Mucosa of stomach (tissue), 1 donor: Measurements from ENCODE around the gene THTPA.
"Not testable (repeated sequence)": the region's sequence is repeated elsewhere in the genome, so short reads cannot be mapped to it uniquely, and the experiment has no call there.

Source experiments
- H3K27me3 ChIP-seq: one replicate; pipeline ENCODE4 v1.7.0; 2013; ENCODE audit warnings: mild to moderate bottlenecking, low read length; ENCODE audit not compliant: control insufficient read depth, insufficient read depth
- H3K36me3 ChIP-seq: one replicate; pipeline ENCODE4 v1.7.0; 2013; ENCODE audit warnings: low read length; ENCODE audit not compliant: control insufficient read depth, insufficient read depth
- H3K4me1 ChIP-seq: one replicate; pipeline ENCODE4 v1.7.0; 2013; ENCODE audit warnings: mild to moderate bottlenecking, low read length; ENCODE audit not compliant: control insufficient read depth, insufficient read depth
- H3K4me3 ChIP-seq: one replicate; pipeline ENCODE4 v1.7.0; 2013; ENCODE audit warnings: low read length
- H3K9ac ChIP-seq: one replicate; pipeline ENCODE4 v1.7.0; 2013; ENCODE audit warnings: mild to moderate bottlenecking, low read length, moderate library complexity
- H3K9me3 ChIP-seq: one replicate; pipeline ENCODE4 v1.7.0; 2013; ENCODE audit warnings: mild to moderate bottlenecking, low read length, moderate library complexity; ENCODE audit not compliant: control insufficient read depth
- donor health status: Pancreatic carcinoma.

THTPA gene

DNA sequence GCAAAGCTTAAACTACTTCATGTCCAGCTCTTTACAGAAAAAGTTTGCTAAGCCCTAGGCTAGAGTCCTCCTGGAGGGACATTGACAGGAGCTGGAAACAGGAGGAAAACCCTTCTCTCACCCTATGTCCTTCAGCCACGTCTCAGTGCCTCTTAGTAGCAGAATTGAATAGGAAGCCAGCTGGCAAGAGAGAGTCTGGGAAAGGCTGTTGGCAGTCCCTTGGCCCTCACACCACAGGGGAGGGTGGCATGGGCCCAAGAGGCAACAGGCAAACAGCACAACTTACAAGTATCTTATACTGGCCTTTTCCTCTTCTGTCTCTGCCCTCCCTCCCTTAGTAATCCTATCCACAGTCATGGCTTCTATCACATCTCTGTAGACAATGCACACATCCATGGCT is 52.4 kb downstream of the THTPA start:
- H3K9me3 ChIP-seq = no peaks in the 10 kb centered on the region
- no peak overlapping the region for H3K9ac ChIP-seq
- H3K4me1 ChIP-seq = peaks cover 60% of the 10 kb centered on the region

DNA sequence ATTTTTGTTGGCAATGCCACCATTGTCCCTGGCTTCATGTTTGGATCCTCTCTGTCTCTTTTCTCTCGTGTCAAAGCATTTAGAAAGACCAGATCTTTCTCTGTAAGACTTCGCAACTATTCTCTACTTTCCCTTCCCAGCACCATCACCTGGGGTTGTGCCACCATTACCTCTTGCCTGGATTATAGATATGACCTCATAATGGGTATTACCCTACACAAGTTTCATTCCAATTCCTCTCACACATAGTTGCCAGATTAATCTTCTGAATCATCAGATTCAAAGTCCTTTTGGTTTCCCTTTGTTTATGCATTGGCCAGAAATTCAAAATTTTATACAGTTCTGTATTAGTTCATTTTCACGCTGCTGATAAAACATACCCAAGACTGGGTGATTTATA is 52.9 kb downstream of the THTPA start:
- no peak overlapping the region for H3K4me3 ChIP-seq
- H3K9me3 ChIP-seq = no peaks in the 10 kb centered on the region
- H3K27me3 ChIP-seq = no peaks in the 10 kb centered on the region
- H3K36me3 ChIP-seq = no peaks in the 10 kb centered on the region
- H3K4me1 ChIP-seq = peaks cover 61% of the 10 kb centered on the region
- H3K9ac ChIP-seq = no peak overlapping the region

More for the DNA sequence above, 52.4 kb downstream of the THTPA start:
- no peak overlapping the region for H3K4me3 ChIP-seq
- H3K27me3 ChIP-seq = no peaks in the 10 kb centered on the region
- no peaks in the 10 kb centered on the region for H3K36me3 ChIP-seq

DNA sequence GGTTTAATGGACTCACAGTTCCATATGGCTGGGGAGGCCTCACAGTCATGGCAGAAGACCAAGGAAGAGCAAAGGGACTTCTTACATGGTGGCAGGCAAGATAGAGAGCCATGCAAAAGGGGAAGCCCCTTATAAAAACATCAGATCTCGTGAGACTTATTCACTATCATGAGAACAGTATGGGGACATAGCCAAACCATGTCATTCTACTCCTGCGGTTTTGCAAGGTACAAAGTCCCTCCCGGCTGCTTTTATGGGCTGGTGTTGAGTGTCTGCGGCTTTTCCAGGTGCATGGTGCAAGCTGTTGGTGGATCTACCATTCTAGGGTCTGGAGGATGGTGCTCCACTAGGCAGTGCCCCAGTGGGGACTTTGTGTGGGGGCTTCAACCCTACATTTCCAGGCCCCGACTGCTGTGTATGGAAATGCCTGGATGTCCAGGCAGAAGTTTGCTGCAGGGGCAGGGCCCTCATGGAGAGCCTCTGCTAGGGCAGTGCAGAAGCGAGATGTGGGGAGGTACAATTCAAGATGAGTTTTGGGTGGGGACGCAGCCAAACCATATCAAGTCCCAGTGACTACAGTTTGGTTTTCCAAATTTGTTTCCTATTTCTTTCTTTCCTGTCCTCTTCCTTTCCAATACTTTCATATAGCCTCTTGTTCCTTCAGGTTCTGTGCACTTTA is 53.5 kb downstream of the THTPA start:
- not testable (repeated sequence) for H3K9ac ChIP-seq, H3K9me3 ChIP-seq, H3K36me3 ChIP-seq, H3K27me3 ChIP-seq, H3K4me3 ChIP-seq
- peaks cover 67% of the 10 kb centered on the region for H3K4me1 ChIP-seq
